Measurements from ENCODE around the gene VDR.

The VDR gene

DNA sequence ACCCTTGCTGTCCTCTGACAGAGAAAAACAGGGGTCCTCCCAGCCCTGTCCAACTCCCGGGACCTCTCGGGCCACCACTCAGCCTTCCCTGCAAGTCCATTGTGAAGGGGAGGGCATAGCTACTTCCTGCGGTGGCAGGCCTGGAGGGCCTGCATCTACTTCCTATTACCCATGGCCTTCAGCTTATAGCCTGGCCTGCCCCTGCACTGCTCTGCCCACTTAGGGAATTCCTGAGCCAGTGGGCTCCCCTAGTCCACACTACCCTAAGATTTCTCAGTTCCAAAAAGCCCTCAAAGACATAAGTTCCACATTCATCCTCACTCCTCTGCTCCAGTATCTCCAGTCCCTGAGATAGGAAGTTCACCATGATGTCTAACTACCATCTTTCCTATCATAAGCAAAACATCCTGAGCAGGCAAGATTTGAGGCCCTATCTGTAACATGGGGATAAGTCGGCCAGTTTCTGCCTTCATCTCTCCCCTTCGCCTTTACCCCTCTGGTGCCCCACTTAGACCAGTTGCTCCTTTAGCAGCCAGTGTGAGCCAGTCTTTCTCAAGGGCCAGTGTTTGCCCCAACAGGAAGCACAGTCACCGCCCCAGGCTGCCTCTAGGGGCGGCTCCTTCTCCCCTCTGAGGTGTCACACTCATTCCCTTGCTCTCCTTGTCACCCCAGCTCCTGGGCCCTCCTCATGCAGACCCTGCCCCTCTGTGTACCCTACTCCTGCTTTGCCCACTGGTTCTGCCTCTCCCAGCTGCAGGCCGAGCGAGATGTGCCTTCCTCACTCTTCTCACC, 96.0 kb downstream of the VDR start:
- DNase-seq = no peak

DNA sequence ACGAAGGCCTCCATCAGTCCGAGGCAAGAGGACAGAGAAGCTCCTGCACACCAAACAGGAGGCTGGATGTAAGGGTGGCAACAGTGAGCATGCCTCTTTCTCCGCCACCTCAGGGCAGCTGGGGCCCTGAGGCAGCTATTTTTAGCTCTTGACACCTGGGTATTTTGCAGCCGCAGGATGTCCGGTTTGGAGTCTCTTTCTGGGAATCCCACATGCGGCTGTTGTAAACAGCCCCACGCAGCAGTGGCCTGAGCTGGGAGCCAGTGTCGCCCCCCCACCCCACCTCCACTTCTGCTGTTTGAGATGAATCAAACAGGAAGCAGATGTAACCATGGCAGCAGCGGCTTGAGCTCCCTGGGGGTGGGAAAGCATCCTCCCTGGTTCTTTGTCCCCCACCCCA, 96.7 kb downstream of the VDR start:
- no peak for DNase-seq

DNA sequence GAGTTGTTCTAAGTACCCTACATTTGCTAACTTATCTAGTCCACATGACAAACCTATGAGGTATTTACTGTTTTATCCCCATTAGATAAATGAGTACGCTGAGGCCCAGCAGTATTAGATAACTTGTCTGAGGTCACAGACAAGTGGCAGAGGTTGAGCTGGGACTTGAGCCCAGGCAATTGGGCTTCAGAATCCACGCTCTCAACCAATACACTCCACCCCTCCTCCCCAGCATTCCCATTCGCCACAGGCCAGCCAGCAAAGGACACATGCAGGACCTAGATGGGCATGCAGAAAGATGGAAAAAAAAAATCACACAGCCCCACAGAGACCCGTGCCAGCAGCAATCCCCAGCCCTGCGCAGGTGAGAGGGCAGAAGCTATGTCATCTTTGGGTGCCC, 97.5 kb downstream of the VDR start:
- no peak for DNase-seq

DNA sequence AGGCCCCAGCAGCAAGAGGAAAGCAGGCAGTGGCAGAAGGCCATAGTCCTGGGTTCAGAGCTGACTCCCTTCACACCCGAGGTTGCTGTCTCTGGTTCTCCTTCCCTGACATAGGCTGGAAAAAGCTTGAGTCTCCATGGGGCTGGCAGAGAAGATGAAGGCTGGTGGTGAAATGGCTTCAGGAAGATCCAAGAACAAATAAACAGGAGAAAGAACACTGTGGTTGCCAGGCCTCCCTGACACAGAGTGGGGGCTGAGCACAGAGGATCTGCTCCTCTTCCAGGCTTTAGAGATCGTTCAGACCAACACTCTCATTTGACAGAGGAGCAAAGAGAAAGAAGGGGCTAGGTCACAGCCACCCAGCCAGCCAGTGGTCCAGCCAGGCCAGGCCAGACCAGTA, 99.4 kb downstream of the VDR start:
- no peak for DNase-seq

DNA sequence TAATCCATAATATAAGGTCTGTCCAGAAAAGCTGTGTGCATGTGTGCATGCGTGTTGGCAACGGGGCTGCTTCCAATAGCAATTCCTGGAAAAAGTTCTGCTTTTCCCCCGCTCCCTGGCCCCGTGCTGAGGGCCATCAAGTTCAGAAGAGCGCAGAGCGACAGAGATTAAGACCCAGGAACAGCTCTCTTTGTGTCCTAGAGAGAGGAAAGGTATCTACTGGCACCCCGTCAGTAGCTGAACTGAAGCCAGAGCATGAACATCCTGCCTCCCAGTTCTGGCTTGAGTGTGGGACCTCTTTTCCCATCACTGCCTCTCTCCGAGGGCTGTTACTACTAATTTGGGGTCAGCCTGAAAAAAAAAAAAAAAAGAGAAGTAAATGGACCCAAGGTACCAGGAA, 100.6 kb downstream of the VDR start:
- DNase-seq = no peak

DNA sequence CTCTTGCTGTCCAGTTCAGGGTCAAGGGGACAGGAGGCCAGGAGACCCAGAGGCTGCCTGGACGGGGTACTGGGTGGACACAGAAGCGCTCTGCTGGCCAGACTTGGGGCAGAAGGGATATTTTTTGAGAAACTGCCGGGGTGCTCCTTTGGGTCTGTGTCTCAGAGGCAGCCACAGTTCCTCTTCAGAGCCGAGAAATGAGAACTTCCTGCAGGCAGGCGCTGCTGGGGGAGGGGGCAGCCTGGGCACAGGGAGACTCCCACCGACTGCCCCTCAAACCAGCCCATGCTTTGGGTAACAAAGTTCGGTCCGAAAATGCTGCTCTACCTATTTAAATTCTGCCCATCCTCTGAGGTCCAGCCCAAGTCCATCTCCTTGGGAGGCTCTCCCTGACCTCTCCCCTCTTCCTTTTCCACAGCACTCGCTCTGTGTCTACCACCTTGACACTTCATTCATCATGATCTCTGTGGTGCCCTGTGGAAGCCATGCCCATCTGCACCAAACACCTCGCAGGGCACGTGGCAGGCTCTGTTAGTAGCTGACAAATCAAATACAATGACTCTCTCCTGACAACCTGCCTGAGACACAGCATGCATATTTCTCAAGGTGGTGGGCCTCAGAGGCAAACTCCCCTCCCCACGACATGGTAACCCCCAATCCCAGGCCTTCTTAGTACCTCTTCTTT, 101.5 kb downstream of the VDR start:
- DNase-seq = no peak

DNA sequence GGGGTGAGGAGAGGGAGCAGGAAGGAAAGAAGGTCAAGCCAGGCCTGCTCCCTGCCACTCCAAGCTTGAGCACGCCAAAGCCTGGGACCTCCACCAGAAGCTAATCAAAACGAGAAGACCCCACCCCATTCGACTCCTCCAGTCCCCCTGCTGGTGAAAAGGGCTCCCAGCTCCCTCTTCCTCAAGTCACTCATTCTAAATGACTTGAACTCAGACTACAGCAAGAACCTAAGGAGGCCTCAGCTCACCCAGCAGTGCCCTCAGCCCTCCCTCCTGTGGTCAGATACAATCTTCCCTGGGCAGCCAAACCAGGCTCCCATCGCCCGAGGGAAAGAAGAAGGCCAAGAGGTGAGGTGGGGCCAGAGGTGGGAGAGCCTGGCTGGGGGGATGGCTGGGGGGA, 102.5 kb downstream of the VDR start:
- no peak for DNase-seq

DNA sequence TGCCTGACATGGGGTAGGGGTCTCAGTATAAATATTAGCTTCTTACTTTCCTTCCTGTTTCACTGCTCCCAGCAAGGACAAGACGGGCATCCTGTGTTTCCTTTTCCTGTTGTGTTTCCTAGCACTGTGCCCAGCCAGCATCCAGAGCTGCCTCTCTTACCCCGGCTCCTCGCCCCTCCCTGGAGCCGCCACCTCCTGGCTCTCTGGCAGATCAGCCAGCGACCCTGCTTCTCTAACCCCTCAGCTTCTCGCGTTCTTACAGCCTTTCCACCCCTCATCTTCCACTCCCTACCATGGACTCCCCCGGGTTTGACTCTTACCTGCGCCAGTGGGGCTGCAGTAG, 102.9 kb downstream of the VDR start:
- DNase-seq = no peak

DNA sequence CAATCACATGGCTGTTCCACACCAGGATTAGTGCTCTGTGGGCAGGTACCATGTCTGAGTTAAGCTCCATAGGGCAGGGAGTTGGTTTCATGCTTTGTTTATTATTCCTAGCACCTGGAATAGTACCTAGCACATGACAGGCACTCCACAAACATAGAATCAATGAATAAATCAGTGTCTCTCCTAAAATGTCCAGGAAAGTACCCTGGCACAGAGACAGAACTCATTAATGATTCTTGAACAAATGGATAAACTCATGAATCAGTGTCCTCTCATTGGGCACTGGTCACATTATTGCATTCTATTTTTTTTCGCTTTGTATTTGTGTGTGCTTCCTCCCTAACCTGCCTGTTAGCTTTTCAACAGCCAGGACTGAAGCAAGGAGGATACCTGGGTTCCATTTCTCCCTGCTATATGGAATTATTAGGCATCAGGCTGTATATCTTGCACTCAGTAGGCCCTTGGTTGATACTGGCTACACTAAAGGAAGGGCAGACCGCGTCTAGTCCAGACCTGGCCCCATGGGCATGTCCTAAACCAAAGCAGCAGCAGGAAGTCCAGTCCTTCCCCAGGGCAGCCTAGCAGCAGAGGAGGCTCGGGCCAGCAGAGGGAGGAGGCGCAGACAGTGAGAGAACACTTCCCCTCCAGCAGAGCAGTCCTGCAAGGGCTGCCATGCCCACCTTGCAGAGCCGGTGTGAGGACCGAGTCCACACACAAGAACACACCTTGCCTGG, 103.5 kb downstream of the VDR start:
- no peak for DNase-seq

DNA sequence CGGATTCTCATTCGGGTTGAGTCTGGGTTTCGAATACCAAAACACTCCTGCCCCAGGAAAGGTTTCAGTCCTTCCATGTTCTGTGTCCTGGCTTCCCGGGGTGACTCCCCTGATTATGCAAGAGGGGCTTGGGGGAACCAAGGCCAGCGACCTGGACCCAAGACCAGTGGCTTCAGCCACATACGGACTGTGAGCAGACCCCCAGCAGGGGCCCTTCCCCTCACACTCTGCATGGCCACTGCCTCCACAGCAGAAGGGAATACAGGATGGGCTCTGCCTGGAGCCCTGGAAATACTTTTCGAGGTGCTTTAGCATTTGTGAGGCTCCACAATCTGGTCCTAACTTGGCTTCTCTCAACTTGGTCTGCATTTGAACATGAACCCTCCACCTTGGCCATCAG, 104.2 kb downstream of the VDR start:
- DNase-seq = no peak

DNA sequence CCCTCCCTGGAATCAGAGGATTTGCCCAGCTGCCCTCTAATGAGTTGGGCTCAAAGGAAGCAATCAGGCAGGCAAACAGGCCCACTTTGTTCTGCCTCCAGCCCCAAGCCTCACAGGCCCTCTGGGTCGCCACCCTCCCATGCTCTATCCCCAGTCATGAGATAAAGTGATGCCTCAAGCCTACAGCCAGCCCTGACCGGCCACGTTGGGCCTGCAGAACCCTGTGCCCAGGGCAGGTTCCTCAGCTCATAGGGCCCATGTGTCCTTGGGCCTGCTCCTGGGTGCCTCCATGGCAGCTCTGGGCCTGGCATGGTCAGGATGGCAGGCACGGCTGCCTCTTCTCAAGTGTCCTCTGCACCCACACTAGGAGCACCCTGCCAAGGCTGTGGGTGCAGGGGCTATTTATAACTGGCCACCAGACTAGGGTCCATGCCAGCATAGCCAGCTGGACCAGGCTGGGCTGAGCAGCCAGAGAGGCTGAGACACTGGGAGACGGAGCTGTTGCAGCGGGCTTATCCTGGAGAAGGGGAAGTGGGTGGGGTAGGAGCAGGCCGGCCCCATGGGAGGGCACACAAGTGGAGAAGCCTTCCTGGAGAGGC, 105.3 kb downstream of the VDR start:
- DNase-seq = no peak

DNA sequence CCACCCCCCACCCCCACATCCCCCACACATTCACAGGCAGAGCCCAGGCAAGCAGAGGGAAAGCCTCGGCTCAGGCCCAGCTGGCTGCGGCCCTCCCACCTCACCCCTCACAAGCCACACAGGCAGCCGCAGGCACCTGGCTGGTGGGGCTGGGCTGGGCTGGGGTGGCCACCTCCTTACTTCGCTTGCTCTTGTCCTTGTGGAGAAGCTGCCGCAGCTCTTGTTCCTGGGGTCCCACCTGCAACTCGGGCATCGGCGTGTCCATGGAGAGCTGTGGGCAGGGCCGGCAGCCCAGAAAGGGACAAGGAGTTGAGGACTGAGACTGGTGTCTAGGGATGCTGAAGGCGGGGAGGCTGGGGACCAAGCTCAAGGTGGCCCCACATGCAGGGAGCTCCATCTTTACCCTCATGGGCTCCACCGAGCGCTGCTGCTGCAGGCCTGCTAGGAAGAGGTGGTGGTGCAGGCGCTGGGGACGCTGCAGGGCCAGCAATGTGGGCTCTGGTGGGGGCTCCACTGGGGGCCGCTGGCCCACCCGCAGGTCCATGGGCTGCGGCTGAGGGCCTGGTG, 106.3 kb downstream of the VDR start:
- no peak for DNase-seq

DNA sequence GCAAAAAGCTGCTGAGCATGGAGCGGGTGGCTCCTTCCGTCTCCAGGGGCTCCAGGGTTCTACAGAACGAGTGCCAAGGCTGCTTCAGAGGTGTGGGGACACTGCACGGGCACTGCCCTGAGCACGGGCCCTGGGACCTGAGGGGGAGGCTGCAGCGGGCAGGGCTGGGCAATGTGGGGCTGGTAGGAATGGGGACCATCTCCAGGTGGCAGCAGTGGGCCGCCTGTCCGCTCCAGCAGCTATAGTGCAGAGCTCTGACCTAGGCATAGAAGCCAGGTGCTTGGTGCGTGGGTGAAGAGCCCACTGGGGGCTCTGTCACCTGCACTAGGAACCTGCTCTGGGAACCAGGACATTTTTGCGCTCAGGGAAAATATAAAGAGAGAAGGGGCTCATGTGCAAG, 107.4 kb downstream of the VDR start:
- peak; percentile 38 for DNase-seq

DNA sequence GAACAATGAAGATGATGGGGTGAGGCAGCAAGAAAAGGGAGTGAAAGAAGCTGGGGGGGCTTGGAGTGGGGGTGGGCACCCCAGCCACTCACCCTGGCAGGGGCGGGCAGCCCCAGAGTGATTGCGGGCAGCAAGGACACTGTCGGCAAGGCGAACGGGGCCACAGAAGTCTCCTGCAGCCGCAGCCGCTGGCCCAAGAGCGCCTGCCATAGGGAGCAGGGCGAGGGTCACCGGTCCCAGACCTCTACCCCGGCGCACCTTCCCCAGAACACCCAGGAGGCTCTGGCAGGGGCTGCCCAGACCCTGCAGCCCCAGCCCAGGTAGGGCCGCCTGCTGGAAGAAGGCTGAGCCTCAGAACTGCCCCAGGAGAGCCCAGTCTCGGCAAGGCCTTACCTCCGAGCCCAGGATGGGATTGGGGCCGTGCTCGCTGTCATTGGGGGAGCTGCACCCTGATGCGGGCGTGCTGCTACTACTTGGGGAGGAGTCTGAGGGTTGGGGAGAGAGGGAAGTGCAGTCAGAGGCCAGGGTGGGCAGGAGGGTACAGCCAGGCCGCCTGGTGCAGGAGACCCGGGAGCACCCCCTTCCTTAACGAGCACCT, 108.9 kb downstream of the VDR start:
- DNase-seq = no peak

DNA sequence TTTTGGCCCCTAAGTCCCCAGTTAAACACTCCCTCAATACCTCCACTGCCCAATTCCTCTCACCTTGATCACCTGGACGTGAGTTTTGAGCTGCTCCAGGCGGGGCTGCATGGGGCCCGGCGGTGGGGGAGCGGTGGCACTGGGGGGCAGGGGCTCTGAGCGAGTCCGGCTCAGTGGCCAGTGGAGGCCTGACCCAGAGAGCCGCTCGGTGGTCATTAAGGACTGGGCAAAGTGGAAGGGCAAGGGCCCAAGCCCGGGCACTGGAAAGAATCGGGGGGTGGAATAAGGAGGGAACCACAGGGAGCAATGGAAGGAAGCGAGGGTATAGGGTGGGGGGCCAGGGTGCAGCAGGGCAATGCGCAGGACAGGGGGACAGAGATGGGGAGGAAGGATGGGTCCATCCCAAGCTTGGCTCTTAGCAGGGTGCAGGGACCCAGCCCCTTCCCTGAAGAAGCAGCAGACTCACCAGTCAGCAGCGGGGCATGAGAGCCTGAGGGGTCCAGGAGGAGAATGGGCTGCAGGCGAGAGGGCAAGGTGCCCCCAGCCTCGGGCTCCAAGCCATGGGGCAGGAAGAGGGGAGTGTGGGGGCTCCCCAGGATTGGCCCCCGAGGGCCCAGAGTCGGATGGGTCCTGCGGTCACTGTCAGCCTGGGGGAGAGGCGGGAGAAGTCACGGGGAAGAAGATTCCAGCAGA, 109.5 kb downstream of the VDR start:
- DNase-seq = no peak

DNA sequence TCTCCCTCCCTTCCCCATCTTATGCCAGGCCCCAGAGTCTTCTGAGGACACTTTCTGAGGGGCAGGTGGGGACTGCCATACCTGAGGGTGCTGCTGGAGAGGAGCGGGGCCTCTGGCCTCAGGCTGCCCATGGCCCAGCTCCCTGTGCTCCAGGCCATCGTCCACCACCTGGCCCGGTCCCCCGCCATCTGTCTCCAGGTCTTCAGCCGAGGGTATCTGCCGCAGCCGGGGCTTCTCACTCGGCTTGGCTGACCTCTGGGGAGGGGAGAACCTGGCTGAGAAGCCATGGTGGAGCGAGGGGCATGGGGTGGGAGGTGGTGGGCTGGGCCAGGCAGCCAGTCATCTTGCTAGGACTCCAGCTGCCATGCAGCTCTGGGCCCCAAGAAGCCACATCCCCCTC, 110.1 kb downstream of the VDR start:
- no peak for DNase-seq

DNA sequence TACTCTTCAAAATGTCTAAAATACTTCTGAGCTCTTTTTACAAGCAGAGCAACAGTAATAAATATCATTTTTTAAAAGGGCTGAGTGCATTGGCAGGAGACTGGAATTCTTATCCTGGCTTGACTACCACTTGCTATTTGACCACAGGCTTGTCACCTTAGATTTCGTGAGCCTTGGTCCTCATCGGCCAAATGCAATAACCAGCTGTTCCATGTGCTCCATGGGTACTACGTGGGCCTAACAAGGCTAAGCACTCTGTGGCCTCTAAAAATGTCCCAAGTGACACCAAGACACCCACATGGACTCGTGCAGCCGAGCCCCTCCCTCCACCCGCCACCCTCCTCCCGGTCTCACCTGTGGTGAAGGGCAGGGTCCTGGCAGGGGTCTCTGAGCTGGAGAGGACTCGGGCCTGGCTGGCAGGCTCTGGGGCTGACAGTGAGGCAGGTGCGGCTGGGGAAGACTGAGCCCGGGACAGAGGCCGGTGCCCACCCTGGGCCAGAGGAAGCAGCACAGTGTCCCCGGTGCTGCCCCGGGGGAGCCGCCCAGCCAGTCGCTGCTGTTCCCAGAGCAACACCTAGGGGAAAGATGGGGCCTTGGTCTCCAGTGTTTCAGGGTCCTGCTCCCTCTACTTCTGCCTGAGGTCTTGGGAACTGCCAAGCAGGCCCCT, 111.6 kb downstream of the VDR start:
- DNase-seq = no peak

DNA sequence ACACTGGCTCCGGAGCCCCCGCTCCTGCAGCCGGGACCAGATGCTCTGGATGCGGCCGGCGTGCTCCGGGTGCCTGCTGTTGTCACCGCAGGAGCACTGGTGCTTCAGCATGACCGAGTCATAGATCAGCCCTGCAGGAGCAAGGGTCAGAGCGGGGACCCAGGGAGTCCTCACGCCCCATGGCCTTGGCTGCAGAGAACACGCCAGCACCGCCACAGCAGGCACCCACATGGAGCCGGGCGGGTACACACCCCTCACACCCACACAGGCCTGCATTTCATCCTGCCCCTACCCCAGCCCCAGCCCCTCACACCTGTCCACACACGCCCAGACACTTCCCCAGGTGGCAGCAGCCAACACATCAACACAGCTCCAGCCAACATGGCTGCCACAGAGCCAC, 112.9 kb downstream of the VDR start:
- no peak for DNase-seq

Measured in NCI-H2107 (cell line).